Fibroblast of lung (primary cell): ENCODE results near the gene MRE11. TPM values are rescaled to one million over a fixed set of nuclear protein-coding genes. Genes with fewer than 3 reads are reported as not detected.

Experiments used
- DNase-seq, 2 donors: peaks; one replicate each; pipeline versions ENCODE4 v3.0.0 to v3.0.0-alpha.2; 2010; ENCODE audit warnings: low read depth in 2 of 2
- H2AFZ ChIP-seq: 2 replicates; pipeline ENCODE4 v1.5.1; 2012; ENCODE audit warnings: low read length, control low read depth, inconsistent platforms
- H3K27ac ChIP-seq: 2 replicates; pipeline ENCODE4 v1.5.1; 2011; ENCODE audit warnings: low read length, control low read depth; ENCODE audit not compliant: insufficient read depth
- H3K27me3 ChIP-seq: 2 replicates; pipeline ENCODE4 v1.5.1; 2011; ENCODE audit warnings: mild to moderate bottlenecking, low read length; ENCODE audit not compliant: control insufficient read depth, insufficient read depth
- H3K36me3 ChIP-seq: 2 replicates; pipeline ENCODE4 v1.5.1; 2011; ENCODE audit warnings: low read length; ENCODE audit not compliant: control insufficient read depth, insufficient read depth
- H3K4me1 ChIP-seq: 2 replicates; pipeline ENCODE4 v1.5.1; 2011; ENCODE audit warnings: low read length; ENCODE audit not compliant: control insufficient read depth, insufficient read depth; ENCODE audit errors: extremely low read depth
- H3K4me2 ChIP-seq: 2 replicates; pipeline ENCODE4 v1.5.1; 2011; ENCODE audit warnings: low read length, control low read depth; ENCODE audit not compliant: insufficient read depth; ENCODE audit errors: extremely low read depth
- H3K4me3 ChIP-seq, 4 experiments: fragments of 200-600 bp in 1 of 4; sonication (generic) in 1 of 4; replicated peaks in 1 of 4; 2 replicates each; pipeline ENCODE4 v1.5.1; 2011 to 2016; ENCODE audit warnings: low read length in 4 of 4, low read depth in 3 of 4, mild to moderate bottlenecking in 3 of 4, control low read depth in 2 of 4, inconsistent platforms in 1 of 4, mixed read lengths in 1 of 4; ENCODE audit not compliant: insufficient read depth in 1 of 4; ENCODE audit errors: control extremely low read depth in 1 of 4
- H3K79me2 ChIP-seq: 2 replicates; pipeline ENCODE4 v1.5.1; 2012; ENCODE audit warnings: mild to moderate bottlenecking, low read length, inconsistent platforms; ENCODE audit not compliant: control insufficient read depth, insufficient read depth
- H3K9ac ChIP-seq: 2 replicates; pipeline ENCODE4 v1.5.1; 2011; ENCODE audit warnings: mild to moderate bottlenecking, low read length, control low read depth; ENCODE audit not compliant: insufficient read depth
- H3K9me3 ChIP-seq: 2 replicates; pipeline ENCODE4 v1.5.1; 2012; ENCODE audit warnings: low read depth, low read length; ENCODE audit not compliant: control insufficient read depth, insufficient read depth
- H4K20me1 ChIP-seq: 2 replicates; pipeline ENCODE4 v1.5.1; 2011; ENCODE audit warnings: low read length; ENCODE audit not compliant: control insufficient read depth, insufficient read depth; ENCODE audit errors: extremely low read depth
- CTCF ChIP-seq, 2 donors: IDR thresholded peaks in 1 of 2; conservative IDR thresholded peaks in 1 of 2; 1 replicate in 1 of 2; 2 replicates in 1 of 2; pipeline ENCODE4 v1.5.1; 2011 to 2012; ENCODE audit warnings: low read length in 2 of 2, control low read depth in 1 of 2, inconsistent platforms in 1 of 2, low read depth in 1 of 2, mild to moderate bottlenecking in 1 of 2
- EZH2 ChIP-seq: IDR thresholded peaks from 2 replicates; pipeline ENCODE4 v1.5.1; 2012; ENCODE audit warnings: low read length, control low read depth, mild to moderate bottlenecking; ENCODE audit errors: missing control alignments
- polyA plus RNA-seq, 2 donors: library from polyadenylated mRNA; depleted of rRNA in 1 of 2; stranded (reverse) in 1 of 2; unstranded in 1 of 2; fragments of >200 nt; gene quantifications; 2 replicates each; pipeline ENCODE4 v1.2.1, GENCODE V29; 2011 to 2012; ENCODE audit warnings: missing spikeins in 1 of 2
- total RNA-seq: library from RNA; depleted of rRNA; stranded (reverse); fragments of >200 nt; gene quantifications from 2 replicates; pipeline ENCODE4 v1.2.1, GENCODE V29; 2014

The MRE11 gene
- total and polyA plus RNA-seq, 2 donors (not counting 1 experiment from before 2014, with no cell fraction given), result 6.9 to 7.4 TPM

DNA sequence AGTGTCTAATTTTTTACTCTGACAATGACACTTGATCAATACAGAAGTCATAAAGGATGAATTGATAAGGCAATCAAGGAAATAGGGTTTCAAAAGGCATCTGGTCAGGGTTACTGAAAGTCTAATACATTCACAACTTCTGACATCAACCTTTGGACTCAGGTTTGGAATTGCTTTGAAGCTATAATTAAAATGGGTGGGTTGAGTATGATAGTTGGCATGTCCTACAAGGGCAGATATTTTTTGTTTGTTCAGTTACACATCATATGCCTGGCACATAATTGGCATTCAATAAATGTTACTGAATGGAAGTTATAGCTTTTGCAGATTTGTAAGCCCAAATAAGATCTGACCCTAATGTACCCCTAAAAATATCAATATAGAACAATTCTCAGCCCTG, 42.7 kb upstream of the MRE11 start:
- Histone ChIP-seq H2AFZ (no peak overlapping the region), H3K4me2 (no peak overlapping the region), H4K20me1 (no peaks in the 10 kb centered on the region), H3K4me1 (no peaks in the 10 kb centered on the region), H3K27ac (no peak overlapping the region), H3K4me3 (no peak overlapping the region), H3K36me3 (no peaks in the 10 kb centered on the region), H3K27me3 (no peaks in the 10 kb centered on the region), H3K9me3 (no peaks in the 10 kb centered on the region), H3K9ac (no peak overlapping the region), H3K79me2 (no peaks in the 10 kb centered on the region)
- no peak for DNase-seq
- TF ChIP-seq CTCF (conservative IDR thresholded peaks at IDR 0.05 in 1 of 2, IDR thresholded peaks at IDR 0.05 in 1 of 2; ENCODE audit: low read depth in 1 of 2, low read length in 2 of 2), result no peak
- TF ChIP-seq EZH2, result no peak

DNA sequence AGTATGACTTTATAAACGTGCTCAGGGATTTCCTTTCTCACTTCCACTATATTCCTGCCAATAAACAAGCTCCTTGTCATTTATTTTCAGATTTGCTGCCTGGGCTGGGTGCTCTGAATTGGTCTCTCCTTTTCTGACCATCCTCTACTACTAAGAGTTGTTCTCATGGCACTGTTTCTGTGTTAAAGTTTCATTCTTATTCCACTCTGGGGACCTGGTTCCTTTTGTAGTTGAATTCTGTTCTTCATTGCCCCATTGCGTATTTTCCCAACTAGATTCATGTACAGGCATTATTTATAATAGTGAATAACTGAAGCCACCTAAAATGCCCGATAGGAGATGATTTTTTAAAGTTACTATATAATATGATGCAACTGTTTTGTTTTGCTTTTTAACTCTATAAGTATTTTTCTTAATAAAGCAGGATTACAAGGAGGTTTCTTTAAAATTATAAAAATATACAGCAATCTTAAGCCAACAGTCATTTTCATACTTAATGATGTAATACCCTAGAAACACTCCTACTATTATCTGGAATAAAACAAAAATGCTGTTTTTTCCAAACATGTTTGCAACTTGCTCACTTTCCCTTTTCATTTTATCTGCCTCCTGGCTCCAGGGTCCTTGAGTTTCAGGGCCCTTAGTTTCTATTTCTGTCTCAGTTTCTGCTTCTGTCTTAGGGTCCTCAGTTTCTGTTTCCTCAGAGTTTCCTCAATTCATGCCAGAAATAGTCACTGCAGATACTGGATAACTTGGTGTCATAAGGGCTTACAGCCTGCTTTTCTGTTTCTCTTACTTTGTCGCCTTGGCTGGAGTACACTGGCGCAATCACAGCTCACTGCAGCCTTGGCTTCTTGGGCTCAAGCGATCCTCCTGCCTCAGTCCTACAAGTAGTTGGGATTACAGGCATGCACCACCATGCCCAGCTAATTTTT, 40.3 kb upstream of the MRE11 start:
- Histone ChIP-seq H3K4me3 (no peak overlapping the region), H3K9me3 (no peaks in the 10 kb centered on the region), H3K27me3 (no peaks in the 10 kb centered on the region), H3K9ac (no peak overlapping the region), H3K27ac (no peak overlapping the region), H4K20me1 (no peaks in the 10 kb centered on the region), H3K79me2 (no peaks in the 10 kb centered on the region), H3K4me2 (no peak overlapping the region), H2AFZ (no peak overlapping the region), H3K36me3 (no peaks in the 10 kb centered on the region), H3K4me1 (no peaks in the 10 kb centered on the region)
- DNase-seq, result peak in 1 of 2 donors; percentile 47
- TF ChIP-seq EZH2, result no peak
- TF ChIP-seq CTCF (conservative IDR thresholded peaks at IDR 0.05 in 1 of 2, IDR thresholded peaks at IDR 0.05 in 1 of 2; ENCODE audit: low read depth in 1 of 2, low read length in 2 of 2), result no peak

- TF ChIP-seq EZH2 (no peak), CTCF (conservative IDR thresholded peaks at IDR 0.05 in 1 of 2, IDR thresholded peaks at IDR 0.05 in 1 of 2; ENCODE audit: low read depth in 1 of 2, low read length in 2 of 2) (no peak)
- no peak overlapping the region for H3K4me2 ChIP-seq
- no peak overlapping the region for H2AFZ ChIP-seq
- H4K20me1 ChIP-seq, result no peaks in the 10 kb centered on the region
- H3K4me3 ChIP-seq, result no peak overlapping the region
- H3K27ac ChIP-seq, result no peak overlapping the region
- H3K79me2 ChIP-seq, result no peaks in the 10 kb centered on the region
- DNase-seq, result no peak
- H3K27me3 ChIP-seq, result no peaks in the 10 kb centered on the region
- no peak overlapping the region for H3K9ac ChIP-seq
- no peaks in the 10 kb centered on the region for H3K4me1 ChIP-seq
- no peaks in the 10 kb centered on the region for H3K9me3 ChIP-seq
- H3K36me3 ChIP-seq, result no peaks in the 10 kb centered on the region
These were observed 39.6 kb upstream of the MRE11 start for GRCh38 chr11:94533206-94533605.
